ENCODE data around the gene ARL5A. TPM values are rescaled to one million over a fixed set of nuclear protein-coding genes. Genes with fewer than 3 reads are reported as not detected.

The ARL5A gene
- total RNA-seq, 1 donor = 47.8 TPM

DNA sequence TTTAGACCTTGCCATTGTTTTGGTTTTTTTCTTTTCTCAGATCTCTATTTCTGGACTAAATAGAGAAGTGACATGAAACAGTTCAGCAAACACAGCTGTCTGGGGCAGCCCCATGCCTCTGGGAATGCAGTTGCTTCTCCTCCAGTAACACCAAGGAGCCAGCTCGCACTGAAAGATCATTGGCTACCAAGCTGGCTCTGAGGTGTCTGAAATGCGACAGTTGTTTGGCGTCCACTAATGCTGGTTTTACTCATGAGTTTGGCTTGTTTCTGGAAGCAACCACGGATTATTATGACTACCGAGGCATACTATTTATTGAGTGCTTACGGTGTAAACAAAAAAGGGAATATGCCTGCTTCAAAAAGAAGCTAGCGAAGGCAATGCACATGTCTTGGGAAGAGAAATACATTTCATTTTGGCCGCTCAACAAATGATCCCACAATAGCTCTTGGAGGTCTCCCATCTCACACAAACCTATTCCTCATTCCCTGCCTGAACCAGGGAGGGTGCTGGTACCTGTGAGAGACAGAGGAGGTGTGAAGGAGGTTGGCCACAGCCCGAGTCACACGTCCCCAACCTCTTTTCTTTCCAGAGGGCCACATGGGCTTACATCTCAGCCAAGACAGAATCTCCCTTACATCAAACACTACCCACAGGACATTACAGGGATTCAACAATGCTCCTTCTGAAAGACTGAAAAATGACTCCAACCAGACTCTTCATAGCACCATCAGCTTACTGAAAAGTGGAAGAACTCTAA is 56.4 kb downstream of the ARL5A start:
- H3K27me3 ChIP-seq (ENCODE audit: insufficient read depth, low read length) = no peaks in the 10 kb centered on the region
- TF ChIP-seq, protein P1, sequence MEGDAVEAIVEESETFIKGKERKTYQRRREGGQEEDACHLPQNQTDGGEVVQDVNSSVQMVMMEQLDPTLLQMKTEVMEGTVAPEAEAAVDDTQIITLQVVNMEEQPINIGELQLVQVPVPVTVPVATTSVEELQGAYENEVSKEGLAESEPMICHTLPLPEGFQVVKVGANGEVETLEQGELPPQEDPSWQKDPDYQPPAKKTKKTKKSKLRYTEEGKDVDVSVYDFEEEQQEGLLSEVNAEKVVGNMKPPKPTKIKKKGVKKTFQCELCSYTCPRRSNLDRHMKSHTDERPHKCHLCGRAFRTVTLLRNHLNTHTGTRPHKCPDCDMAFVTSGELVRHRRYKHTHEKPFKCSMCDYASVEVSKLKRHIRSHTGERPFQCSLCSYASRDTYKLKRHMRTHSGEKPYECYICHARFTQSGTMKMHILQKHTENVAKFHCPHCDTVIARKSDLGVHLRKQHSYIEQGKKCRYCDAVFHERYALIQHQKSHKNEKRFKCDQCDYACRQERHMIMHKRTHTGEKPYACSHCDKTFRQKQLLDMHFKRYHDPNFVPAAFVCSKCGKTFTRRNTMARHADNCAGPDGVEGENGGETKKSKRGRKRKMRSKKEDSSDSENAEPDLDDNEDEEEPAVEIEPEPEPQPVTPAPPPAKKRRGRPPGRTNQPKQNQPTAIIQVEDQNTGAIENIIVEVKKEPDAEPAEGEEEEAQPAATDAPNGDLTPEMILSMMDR (IDR thresholded peaks at IDR 0.05; ENCODE audit: extremely low read depth, low read depth, low read length) = no peak
- H3K4me3 ChIP-seq (ENCODE audit: insufficient read depth, low read length) = no peak overlapping the region
- no peaks in the 10 kb centered on the region for H3K9me3 ChIP-seq (ENCODE audit: low read depth, low read length)
- H3K79me2 ChIP-seq (ENCODE audit: insufficient read depth, low read length) = no peaks in the 10 kb centered on the region
- H3K27ac ChIP-seq (ENCODE audit: low read depth, low read length) = no peak overlapping the region
- no peak overlapping the region for H2AFZ ChIP-seq (ENCODE audit: low read length)
- H3K36me3 ChIP-seq (ENCODE audit: insufficient read depth, low read length) = no peaks in the 10 kb centered on the region
- peaks cover 17% of the 10 kb centered on the region for H3K4me1 ChIP-seq (ENCODE audit: insufficient read depth, low read length)
- no peak overlapping the region for H3K4me2 ChIP-seq (ENCODE audit: insufficient read depth, low read length)
- H4K20me1 ChIP-seq (ENCODE audit: insufficient read depth, low read length) = no peaks in the 10 kb centered on the region
- no peak for DNase-seq (ENCODE audit: insufficient read length, low spot score, missing footprints)

DNA sequence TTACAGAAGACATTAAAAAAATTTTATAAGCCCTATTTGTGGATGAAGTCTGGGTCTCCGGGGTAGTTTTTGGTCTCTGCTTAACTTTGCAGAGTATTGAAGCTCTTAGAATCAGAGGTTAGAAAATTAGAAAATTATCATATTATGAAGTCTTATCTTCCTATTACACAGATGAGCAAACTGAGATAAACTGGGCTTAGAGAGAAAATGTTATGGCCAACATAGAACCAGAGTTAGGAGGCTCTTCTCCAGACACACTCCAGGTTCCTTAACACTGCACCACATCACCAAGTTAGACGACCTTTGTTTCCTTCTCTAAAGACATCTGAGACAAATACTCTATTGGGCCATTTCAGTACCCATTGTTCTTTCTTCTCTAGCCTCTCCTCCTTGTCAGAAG is 57.2 kb downstream of the ARL5A start:
- Histone ChIP-seq H4K20me1 (ENCODE audit: insufficient read depth, low read length) (no peaks in the 10 kb centered on the region), H3K4me2 (ENCODE audit: insufficient read depth, low read length) (no peak overlapping the region), H3K27ac (ENCODE audit: low read depth, low read length) (no peak overlapping the region), H3K4me1 (ENCODE audit: insufficient read depth, low read length) (peaks cover 23% of the 10 kb centered on the region), H2AFZ (ENCODE audit: low read length) (no peak overlapping the region), H3K79me2 (ENCODE audit: insufficient read depth, low read length) (no peaks in the 10 kb centered on the region), H3K36me3 (ENCODE audit: insufficient read depth, low read length) (no peaks in the 10 kb centered on the region), H3K4me3 (ENCODE audit: insufficient read depth, low read length) (no peak overlapping the region), H3K27me3 (ENCODE audit: insufficient read depth, low read length) (no peaks in the 10 kb centered on the region), H3K9me3 (ENCODE audit: low read depth, low read length) (no peaks in the 10 kb centered on the region)
- DNase-seq (ENCODE audit: insufficient read length, low spot score, missing footprints) = no peak
- TF ChIP-seq, protein P1 (IDR thresholded peaks at IDR 0.05; ENCODE audit: extremely low read depth, low read depth, low read length) = no peak

DNA sequence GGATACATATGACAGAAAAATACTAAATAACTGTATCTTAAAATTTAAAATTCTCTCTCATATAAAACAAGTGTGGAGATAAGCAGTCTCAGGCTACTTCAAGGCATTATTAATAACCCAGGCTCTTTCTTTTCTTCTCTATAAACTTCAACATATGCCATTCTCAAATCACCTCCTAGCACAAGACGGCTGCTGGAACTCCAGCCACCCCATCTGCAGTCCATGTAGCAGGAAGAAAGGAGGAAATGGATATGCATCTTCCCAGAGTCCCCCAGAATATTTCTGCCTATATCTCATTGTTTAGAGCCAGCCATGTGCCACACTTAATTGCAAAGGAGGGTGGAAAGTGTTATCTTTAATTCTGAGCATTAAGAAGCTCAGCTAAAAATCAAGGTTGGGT is 58.6 kb downstream of the ARL5A start:
- Histone ChIP-seq H3K79me2 (ENCODE audit: insufficient read depth, low read length) (no peaks in the 10 kb centered on the region), H3K27me3 (ENCODE audit: insufficient read depth, low read length) (no peaks in the 10 kb centered on the region), H3K4me3 (ENCODE audit: insufficient read depth, low read length) (no peak overlapping the region), H3K9me3 (ENCODE audit: low read depth, low read length) (no peaks in the 10 kb centered on the region), H3K36me3 (ENCODE audit: insufficient read depth, low read length) (no peaks in the 10 kb centered on the region), H3K27ac (ENCODE audit: low read depth, low read length) (no peak overlapping the region), H2AFZ (ENCODE audit: low read length) (no peak overlapping the region), H4K20me1 (ENCODE audit: insufficient read depth, low read length) (no peaks in the 10 kb centered on the region), H3K4me2 (ENCODE audit: insufficient read depth, low read length) (no peak overlapping the region), H3K4me1 (ENCODE audit: insufficient read depth, low read length) (peaks cover 11% of the 10 kb centered on the region)
- TF ChIP-seq, protein P1 (IDR thresholded peaks at IDR 0.05; ENCODE audit: extremely low read depth, low read depth, low read length) = no peak
- no peak for DNase-seq (ENCODE audit: insufficient read length, low spot score, missing footprints)

DNA sequence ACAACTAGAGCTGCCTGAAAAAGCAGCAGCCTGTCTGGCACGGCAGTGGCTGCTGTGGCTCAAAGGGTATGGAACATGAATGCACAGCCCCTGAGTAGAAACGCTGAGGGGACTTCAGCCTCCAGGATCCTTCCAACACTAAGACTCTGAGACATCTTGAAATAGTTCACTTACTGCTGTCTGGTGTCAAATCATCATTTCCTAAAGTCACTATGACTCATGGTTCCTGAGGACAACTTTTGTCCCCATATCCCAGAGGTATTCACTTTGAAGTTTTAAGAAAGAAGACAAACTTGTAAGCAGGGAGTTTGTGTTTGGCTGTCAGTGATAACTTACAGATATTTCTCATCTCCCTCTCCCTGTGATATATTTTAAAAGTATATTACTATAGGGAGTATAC is 60.7 kb downstream of the ARL5A start:
- H3K4me3 ChIP-seq (ENCODE audit: insufficient read depth, low read length) = no peak overlapping the region
- H2AFZ ChIP-seq (ENCODE audit: low read length) = no peak overlapping the region
- DNase-seq (ENCODE audit: insufficient read length, low spot score, missing footprints) = no peak
- no peaks in the 10 kb centered on the region for H3K36me3 ChIP-seq (ENCODE audit: insufficient read depth, low read length)
- H3K4me2 ChIP-seq (ENCODE audit: insufficient read depth, low read length) = no peak overlapping the region
- peaks cover 6% of the 10 kb centered on the region for H3K4me1 ChIP-seq (ENCODE audit: insufficient read depth, low read length)
- no peaks in the 10 kb centered on the region for H3K27me3 ChIP-seq (ENCODE audit: insufficient read depth, low read length)
- H3K27ac ChIP-seq (ENCODE audit: low read depth, low read length) = no peak overlapping the region
- TF ChIP-seq, protein P1 (IDR thresholded peaks at IDR 0.05; ENCODE audit: extremely low read depth, low read depth, low read length) = no peak
- H3K9me3 ChIP-seq (ENCODE audit: low read depth, low read length) = no peaks in the 10 kb centered on the region
- no peaks in the 10 kb centered on the region for H3K79me2 ChIP-seq (ENCODE audit: insufficient read depth, low read length)
- no peaks in the 10 kb centered on the region for H4K20me1 ChIP-seq (ENCODE audit: insufficient read depth, low read length)

Data from osteoblast (primary cell).